Measurements from ENCODE around the gene SNRPD3. TPM values are rescaled to one million over a fixed set of nuclear protein-coding genes. Genes with fewer than 3 reads are reported as not detected.

The SNRPD3 gene
- total RNA-seq, 1 donor from 2014 or later = 125 TPM

DNA sequence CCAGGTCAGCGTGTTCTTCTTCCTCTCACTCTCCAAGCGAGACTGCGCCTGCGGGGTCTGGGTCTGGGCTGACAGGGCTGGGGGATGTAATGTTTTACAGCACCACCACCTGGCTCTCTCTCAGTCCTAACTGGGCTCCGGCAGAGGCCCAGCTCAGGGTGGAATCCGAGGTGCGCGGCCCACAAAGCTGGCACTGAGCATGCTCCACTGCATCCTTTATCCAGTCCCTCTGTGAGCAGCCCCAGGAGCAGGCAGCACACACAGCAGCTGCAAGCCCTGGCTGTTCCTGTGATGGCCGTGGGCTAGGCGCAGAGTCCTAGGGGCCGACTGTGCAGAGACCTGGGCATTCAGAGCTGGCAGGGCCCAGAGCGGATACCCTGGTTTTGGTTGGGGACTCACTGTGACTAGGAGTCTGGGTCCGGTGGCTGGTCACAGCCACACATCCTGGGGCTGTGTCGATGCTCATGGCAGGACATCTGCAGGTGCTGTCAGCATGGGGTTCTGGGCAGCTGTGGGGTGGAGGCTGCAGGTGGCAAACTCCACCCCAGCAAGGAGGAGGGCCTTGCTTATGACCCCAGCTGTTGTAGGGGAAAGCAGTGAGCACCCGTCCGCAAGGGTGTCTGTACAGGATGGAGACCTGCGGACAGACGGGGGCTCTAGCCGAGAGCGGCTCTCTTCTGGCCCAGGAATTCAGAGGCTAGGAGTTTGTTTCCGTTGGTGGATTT is 33.1 kb downstream of the SNRPD3 start:
- no peak for TF ChIP-seq POLR2AphosphoS5 (IDR thresholded peaks at IDR 0.05; ENCODE audit: insufficient read depth in 1 of 2, low read depth in 1 of 2)
- TF ChIP-seq, protein P1, sequence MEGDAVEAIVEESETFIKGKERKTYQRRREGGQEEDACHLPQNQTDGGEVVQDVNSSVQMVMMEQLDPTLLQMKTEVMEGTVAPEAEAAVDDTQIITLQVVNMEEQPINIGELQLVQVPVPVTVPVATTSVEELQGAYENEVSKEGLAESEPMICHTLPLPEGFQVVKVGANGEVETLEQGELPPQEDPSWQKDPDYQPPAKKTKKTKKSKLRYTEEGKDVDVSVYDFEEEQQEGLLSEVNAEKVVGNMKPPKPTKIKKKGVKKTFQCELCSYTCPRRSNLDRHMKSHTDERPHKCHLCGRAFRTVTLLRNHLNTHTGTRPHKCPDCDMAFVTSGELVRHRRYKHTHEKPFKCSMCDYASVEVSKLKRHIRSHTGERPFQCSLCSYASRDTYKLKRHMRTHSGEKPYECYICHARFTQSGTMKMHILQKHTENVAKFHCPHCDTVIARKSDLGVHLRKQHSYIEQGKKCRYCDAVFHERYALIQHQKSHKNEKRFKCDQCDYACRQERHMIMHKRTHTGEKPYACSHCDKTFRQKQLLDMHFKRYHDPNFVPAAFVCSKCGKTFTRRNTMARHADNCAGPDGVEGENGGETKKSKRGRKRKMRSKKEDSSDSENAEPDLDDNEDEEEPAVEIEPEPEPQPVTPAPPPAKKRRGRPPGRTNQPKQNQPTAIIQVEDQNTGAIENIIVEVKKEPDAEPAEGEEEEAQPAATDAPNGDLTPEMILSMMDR (IDR thresholded peaks at IDR 0.05) = no peak
- TF ChIP-seq POLR2A (IDR thresholded peaks at IDR 0.05) = no peak
- Histone ChIP-seq H3K36me3 (peaks cover 0 to 18% of the 10 kb centered on the region in 2 donors), H3K9me3 (no peaks in the 10 kb centered on the region), H3K27ac (no peak overlapping the region), H3K4me1 (peaks cover 11% of the 10 kb centered on the region), H3K4me3 (no peak overlapping the region), H3K27me3 (no peaks in the 10 kb centered on the region)
- DNase-seq (ENCODE audit: extremely low spot score in 2 of 2) = no peak
- intact Hi-C loops (cut with DNase I) = no loop called here

DNA sequence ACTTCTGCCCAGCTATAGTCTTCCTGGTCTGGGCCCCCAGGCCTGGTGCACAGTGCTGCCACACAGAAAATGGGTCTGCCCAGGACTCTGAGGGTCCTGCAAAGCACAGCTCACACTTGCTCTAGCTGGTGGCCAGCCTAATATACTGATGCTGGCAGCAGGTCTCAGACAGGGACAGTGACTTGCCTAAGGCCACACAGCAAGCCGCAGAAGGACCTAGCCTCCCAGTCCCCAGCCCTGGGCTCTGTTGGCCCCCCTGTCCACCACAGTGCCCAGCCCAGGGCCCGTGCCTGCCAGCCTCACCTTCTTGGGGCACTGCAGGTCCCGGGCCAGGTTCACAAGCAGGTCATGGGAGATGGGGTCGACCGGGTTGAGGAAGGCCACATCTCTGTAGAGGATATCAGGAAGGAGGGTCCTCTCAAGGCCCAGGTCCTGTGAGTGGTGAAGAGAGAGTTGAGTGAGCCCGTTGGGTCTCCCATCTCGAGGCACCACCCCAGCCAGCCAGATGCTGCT is 33.8 kb downstream of the SNRPD3 start:
- Histone ChIP-seq H3K27ac (no peak overlapping the region), H3K4me3 (no peak overlapping the region), H3K27me3 (no peaks in the 10 kb centered on the region), H3K4me1 (peaks cover 10% of the 10 kb centered on the region), H3K36me3 (peaks cover 0 to 18% of the 10 kb centered on the region in 2 donors), H3K9me3 (no peaks in the 10 kb centered on the region)
- no peak for DNase-seq (ENCODE audit: extremely low spot score in 2 of 2)
- TF ChIP-seq, protein P1 (IDR thresholded peaks at IDR 0.05) = no peak
- TF ChIP-seq POLR2A (IDR thresholded peaks at IDR 0.05) (no peak), POLR2AphosphoS5 (IDR thresholded peaks at IDR 0.05; ENCODE audit: insufficient read depth in 1 of 2, low read depth in 1 of 2) (no peak)
- intact Hi-C loops (cut with DNase I) = no loop called here

DNA sequence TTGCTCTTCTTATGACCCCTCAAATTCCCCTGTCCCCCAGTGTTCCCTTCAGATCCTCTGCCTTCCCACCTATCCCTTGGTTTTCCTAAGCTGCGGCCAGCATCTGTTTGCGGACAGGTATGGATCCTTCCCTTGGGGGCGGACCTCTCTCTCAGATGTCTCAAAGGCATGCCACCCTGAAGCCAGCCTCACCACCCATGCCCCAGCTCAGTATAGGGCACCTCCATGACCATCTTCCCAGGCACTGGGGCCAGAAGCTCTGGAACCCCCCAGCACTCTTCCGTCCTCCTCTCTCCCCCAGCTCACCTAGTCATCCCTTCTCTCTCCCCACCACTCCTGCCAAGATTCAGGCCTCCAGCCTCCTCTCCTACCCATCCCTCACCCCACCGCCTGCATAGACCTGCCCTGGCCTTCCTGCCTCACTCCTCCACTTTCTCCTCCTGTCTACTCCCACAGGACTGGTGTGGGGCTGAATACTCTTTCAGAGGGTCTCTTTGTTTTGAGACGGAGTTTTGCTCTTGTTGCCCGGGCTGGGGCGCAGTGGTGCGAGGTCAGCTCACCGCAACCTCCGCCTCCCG is 34.9 kb downstream of the SNRPD3 start:
- Histone ChIP-seq H3K27ac (no peak overlapping the region), H3K4me1 (peaks cover 10% of the 10 kb centered on the region), H3K27me3 (no peaks in the 10 kb centered on the region), H3K4me3 (no peak overlapping the region), H3K36me3 (peaks cover 0 to 18% of the 10 kb centered on the region in 2 donors), H3K9me3 (no peaks in the 10 kb centered on the region)
- DNase-seq (ENCODE audit: extremely low spot score in 2 of 2) = no peak
- intact Hi-C loops (cut with DNase I) = no loop called here
- TF ChIP-seq POLR2AphosphoS5 (IDR thresholded peaks at IDR 0.05; ENCODE audit: insufficient read depth in 1 of 2, low read depth in 1 of 2) = no peak
- TF ChIP-seq POLR2A (IDR thresholded peaks at IDR 0.05) = no peak

DNA sequence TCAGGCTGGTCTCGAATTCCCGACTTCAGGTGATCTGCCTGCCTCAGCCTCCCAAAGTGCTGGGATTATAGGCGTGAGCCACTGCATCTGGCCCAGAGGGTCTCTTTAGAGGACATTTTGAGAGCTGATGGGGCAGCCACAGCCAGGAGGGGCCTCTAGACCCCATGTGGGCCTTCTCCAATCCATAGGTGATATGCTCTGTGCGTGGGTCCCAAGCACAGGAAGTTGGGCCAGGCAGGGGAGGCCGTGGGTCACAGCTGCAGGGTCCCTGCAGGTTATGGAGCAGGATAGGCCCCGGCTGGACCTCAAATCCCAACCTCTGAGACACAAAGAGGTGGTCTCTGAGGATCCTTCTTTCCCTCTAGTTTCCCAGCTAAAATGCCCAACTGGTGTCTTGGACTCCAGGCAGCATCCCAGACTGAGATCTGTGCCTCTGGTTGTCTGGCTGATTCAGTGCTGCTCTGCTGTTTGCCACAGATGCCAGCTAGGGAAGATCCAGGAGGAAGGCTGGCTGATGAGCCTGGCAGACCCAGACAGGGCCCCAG is 35.6 kb downstream of the SNRPD3 start:
- Histone ChIP-seq H3K27me3 (no peaks in the 10 kb centered on the region), H3K4me3 (no peak overlapping the region), H3K9me3 (no peaks in the 10 kb centered on the region), H3K27ac (no peak overlapping the region), H3K4me1 (peaks cover 10% of the 10 kb centered on the region), H3K36me3 (peaks cover 0 to 11% of the 10 kb centered on the region in 2 donors)
- DNase-seq (ENCODE audit: extremely low spot score in 2 of 2) = no peak
- TF ChIP-seq POLR2A (IDR thresholded peaks at IDR 0.05) (no peak), POLR2AphosphoS5 (IDR thresholded peaks at IDR 0.05; ENCODE audit: insufficient read depth in 1 of 2, low read depth in 1 of 2) (no peak)
- TF ChIP-seq, protein P1 (IDR thresholded peaks at IDR 0.05) = no peak
- intact Hi-C loops (cut with DNase I) = no loop called here

DNA sequence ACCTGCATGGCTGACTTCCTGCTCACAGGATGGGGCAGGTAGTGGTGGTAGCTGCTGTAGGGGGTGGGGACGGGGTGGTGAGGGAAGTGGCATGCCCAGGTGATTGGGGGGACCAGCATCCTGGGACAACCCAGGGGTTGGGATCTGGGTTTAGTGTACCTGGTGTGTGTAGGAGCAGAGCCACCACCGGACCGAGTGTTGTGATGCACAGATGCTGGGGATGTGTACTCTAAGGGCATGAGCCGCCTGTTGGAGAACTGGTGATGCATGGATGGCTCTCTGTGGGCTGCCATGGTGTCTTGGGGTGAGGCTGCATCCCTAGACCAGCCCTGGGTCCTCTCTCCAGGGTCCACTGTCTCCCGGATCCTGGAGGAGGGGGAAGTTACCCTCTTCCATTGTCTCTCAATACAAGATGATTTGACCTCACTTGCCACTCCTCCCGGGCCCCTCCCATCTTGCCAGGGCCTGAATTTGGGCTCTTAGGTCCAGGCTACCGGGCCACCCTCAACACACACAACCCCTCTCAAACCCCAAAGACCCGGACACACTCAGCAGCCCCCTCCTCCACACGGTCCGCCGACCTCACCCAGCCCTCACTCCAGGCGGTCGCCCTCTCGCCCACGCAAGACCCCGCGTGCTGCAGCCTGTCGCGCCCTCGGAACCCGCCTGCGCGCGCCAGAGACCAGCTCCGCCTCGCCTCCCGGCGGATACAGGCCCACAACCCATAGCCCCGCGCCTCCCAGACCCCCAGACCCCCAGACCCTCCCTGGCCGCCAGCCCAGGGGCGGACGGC is 36.5 kb downstream of the SNRPD3 start:
- TF ChIP-seq, protein P1 (IDR thresholded peaks at IDR 0.05) = no peak
- TF ChIP-seq POLR2AphosphoS5 (IDR thresholded peaks at IDR 0.05; ENCODE audit: insufficient read depth in 1 of 2, low read depth in 1 of 2) = no peak
- no peak for TF ChIP-seq POLR2A (IDR thresholded peaks at IDR 0.05)
- H3K4me3 ChIP-seq = peak overlapping the region; percentile 71 to 80
- H3K27ac ChIP-seq = peak overlapping the region; percentile 71
- H3K27me3 ChIP-seq = no peaks in the 10 kb centered on the region
- intact Hi-C loops (cut with DNase I) = no loop called here
- peaks cover 0 to 9% of the 10 kb centered on the region in 2 donors for H3K36me3 ChIP-seq
- H3K9me3 ChIP-seq = no peaks in the 10 kb centered on the region
- no peak for DNase-seq (ENCODE audit: extremely low spot score in 2 of 2)
- peaks cover 10% of the 10 kb centered on the region for H3K4me1 ChIP-seq
